A172 (cell line): Measurements from ENCODE around the gene TSTD1. TPM values are rescaled to one million over a fixed set of nuclear protein-coding genes. Genes with fewer than 3 reads are reported as not detected.

ENCODE experiments used
- DNase-seq: peaks from one replicate; pipeline ENCODE4 v3.0.0-alpha.2; 2015; ENCODE audit warnings: low spot score
- total RNA-seq: library from RNA; depleted of rRNA; stranded (reverse); fragments of >200 nt; shearing (Covaris generic); gene quantifications from 2 replicates; pipeline ENCODE4 v1.2.3, GENCODE V29; 2014; rRNA removed

TSTD1 gene
- not detected in 2 replicates for total RNA-seq

GRCh38 chr1:161038523-161039153 is at the start of gene TSTD1:
TSTD1 (minus strand) TSS chr1:161038964; CDS start chr1:161038889, 75 bp downstream.
- no peak for DNase-seq

GRCh38 chr1:161086457-161086856 is 47.7 kb upstream of the TSTD1 start:
- no peak for DNase-seq

- no peak for DNase-seq
Measured at GRCh38 chr1:161085165-161085564, 46.4 kb upstream of the TSTD1 start.

GRCh38 chr1:161084597-161084988 is 45.8 kb upstream of the TSTD1 start:
- no peak for DNase-seq

- DNase-seq: no peak
Measured at GRCh38 chr1:161083748-161084596, 45.2 kb upstream of the TSTD1 start.

- peak; percentile 96 for DNase-seq
Measured at GRCh38 chr1:161082996-161083747, 44.4 kb upstream of the TSTD1 start.

- DNase-seq: no peak
Measured at GRCh38 chr1:161082483-161082882, 43.7 kb upstream of the TSTD1 start.

- no peak for DNase-seq
Measured at GRCh38 chr1:161081519-161081918, 42.8 kb upstream of the TSTD1 start.

- DNase-seq: peak; percentile 40
Measured at GRCh38 chr1:161080441-161081405, 42.0 kb upstream of the TSTD1 start.

- DNase-seq: no peak
Measured at GRCh38 chr1:161079436-161080110, 40.8 kb upstream of the TSTD1 start.

GRCh38 chr1:161077426-161077825 is 38.7 kb upstream of the TSTD1 start:
- no peak for DNase-seq

GRCh38 chr1:161076410-161076809 is 37.6 kb upstream of the TSTD1 start:
- DNase-seq: no peak

- no peak for DNase-seq
Measured at GRCh38 chr1:161074676-161075368, 36.1 kb upstream of the TSTD1 start.

- DNase-seq: no peak
Measured at GRCh38 chr1:161073474-161074121, 34.8 kb upstream of the TSTD1 start.

- DNase-seq: no peak
Measured at GRCh38 chr1:161072751-161073449, 34.1 kb upstream of the TSTD1 start.

- peak; percentile 48 for DNase-seq
Measured at GRCh38 chr1:161071886-161072371, 33.2 kb upstream of the TSTD1 start.

GRCh38 chr1:161070761-161071160 is 32.0 kb upstream of the TSTD1 start:
- DNase-seq: no peak

GRCh38 chr1:161069731-161070270 is 31.0 kb upstream of the TSTD1 start, which contains the start of gene ARHGAP30:
ARHGAP30 (minus strand) TSS chr1:161069891; CDS start chr1:161069624, 267 bp downstream.
- DNase-seq: peak; percentile 65
